ENCODE measurements around the gene SALL3.
A peak's percentile ranks its signal among the peaks of the same experiment; 100 is the strongest.

The SALL3 gene

DNA sequence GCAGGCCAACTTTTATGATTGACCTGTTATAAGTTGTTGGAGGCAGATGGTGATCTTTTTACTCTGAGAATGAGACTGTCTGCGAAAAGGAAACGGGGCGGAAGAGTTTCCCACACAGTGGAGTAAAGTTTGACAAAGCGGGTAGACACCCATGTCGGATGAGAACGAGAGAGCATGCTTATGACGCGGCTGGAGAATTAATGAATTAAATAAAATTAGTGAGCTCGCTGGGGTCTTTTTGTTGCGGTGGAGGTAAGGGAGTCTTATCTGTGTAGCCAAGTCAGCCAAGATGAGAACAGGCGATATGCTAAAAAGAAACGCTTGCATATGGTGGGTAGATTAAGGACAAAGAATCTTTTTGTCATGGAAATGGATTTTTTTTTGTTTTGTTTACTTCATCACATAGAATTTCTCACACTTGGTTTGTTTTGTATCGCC is 1.8 kb downstream of the SALL3 start:
- no peak for DNase-seq

- no peak for DNase-seq
Measured at GRCh38 chr18:78981989-78982620, 2.5 kb downstream of the SALL3 start.

- DNase-seq = no peak
Measured at GRCh38 chr18:78983512-78983911, 3.9 kb downstream of the SALL3 start.

GRCh38 chr18:78984941-78985784 is 5.5 kb downstream of the SALL3 start:
- DNase-seq = no peak

DNA sequence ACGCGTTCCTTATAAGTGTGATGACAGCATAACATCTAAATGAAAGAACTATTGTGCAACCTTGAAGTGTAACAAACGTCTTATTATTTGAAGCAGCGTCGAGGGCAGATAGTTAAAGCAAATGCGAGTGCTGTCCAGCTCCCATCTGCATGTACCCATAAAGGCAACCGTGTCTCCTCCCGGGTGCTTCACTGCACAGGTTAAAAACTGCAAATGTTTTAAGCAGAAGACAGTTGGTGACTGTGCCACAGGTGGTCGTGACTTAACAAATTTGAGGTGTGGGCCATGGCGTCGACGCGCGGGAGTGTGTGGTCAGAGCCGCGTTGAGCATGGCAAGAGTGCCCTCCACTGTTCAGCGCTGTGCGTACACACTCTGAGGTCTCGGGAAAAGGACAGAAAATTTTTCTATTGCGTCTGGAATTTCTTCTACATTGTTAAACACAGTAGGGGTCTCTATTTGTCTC is 6.4 kb downstream of the SALL3 start:
- DNase-seq = peak; percentile 1

GRCh38 chr18:78991446-78991845 is 11.8 kb downstream of the SALL3 start:
- DNase-seq = no peak

DNA sequence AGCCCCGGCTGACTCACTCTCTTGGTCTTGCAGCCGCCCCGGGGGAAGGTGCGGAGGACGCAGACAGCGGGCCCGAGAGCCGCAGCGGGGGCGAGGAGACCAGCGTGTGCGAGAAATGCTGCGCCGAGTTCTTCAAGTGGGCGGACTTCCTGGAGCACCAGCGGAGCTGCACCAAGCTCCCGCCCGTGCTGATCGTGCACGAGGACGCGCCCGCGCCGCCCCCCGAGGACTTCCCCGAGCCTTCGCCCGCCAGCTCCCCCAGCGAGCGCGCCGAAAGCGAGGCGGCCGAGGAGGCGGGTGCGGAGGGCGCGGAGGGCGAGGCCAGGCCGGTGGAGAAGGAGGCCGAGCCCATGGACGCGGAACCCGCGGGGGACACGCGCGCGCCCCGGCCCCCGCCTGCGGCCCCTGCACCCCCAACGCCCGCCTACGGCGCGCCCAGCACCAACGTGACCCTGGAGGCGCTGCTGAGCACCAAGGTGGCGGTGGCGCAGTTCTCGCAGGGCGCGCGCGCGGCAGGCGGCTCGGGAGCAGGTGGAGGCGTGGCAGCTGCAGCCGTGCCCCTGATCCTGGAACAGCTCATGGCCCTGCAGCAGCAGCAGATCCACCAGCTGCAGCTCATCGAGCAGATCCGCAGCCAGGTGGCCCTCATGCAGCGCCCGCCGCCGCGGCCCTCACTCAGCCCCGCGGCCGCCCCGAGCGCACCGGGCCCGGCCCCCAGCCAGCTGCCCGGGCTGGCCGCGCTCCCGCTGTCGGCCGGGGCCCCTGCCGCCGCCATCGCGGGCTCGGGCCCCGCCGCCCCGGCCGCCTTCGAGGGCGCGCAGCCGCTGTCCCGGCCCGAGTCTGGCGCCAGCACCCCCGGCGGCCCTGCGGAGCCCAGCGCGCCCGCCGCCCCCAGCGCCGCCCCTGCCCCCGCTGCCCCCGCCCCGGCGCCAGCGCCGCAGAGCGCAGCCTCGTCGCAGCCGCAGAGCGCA is 12.7 kb downstream of the SALL3 start:
- no peak for DNase-seq

- DNase-seq = no peak
Measured at GRCh38 chr18:78993014-78993926, 13.7 kb downstream of the SALL3 start.

DNA sequence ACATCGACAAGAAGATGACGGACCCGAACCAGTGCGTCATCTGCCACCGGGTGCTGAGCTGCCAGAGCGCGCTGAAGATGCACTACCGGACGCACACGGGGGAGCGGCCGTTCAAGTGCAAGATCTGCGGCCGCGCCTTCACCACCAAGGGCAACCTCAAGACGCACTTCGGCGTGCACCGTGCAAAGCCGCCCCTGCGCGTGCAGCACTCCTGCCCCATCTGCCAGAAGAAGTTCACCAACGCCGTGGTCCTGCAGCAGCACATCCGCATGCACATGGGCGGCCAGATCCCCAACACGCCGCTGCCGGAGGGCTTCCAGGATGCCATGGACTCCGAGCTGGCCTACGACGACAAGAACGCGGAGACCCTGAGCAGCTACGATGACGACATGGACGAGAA is 14.4 kb downstream of the SALL3 start:
- no peak for DNase-seq

DNA sequence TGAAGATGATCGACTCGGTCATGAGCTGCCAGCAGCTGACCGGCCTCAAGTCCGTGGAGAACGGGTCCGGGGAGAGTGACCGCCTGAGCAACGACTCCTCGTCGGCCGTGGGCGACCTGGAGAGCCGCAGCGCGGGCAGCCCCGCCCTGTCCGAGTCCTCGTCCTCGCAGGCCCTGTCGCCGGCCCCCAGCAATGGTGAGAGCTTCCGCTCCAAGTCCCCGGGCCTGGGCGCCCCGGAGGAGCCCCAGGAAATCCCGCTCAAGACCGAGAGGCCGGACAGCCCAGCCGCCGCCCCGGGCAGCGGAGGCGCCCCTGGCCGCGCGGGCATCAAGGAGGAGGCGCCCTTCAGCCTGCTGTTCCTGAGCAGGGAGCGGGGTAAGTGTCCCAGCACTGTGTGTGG is 14.9 kb downstream of the SALL3 start:
- DNase-seq = no peak

DNA sequence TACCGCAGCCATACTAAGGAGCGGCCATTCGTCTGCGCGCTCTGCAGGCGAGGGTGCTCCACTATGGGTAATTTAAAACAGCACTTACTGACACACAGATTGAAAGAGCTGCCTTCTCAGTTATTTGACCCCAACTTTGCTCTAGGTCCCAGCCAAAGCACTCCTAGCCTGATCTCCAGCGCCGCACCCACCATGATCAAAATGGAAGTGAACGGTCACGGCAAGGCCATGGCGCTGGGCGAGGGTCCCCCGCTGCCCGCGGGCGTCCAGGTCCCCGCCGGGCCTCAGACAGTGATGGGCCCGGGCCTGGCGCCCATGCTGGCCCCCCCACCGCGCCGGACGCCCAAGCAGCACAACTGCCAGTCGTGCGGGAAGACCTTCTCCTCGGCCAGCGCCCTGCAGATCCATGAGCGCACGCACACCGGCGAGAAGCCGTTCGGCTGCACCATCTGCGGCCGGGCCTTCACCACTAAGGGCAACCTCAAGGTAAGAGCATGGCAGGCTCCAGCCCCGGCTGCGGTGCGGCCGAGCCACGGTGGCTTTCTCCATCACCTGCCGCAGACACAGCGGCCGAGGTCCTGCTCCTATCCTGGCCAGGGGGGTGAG is 15.5 kb downstream of the SALL3 start:
- no peak for DNase-seq

DNA sequence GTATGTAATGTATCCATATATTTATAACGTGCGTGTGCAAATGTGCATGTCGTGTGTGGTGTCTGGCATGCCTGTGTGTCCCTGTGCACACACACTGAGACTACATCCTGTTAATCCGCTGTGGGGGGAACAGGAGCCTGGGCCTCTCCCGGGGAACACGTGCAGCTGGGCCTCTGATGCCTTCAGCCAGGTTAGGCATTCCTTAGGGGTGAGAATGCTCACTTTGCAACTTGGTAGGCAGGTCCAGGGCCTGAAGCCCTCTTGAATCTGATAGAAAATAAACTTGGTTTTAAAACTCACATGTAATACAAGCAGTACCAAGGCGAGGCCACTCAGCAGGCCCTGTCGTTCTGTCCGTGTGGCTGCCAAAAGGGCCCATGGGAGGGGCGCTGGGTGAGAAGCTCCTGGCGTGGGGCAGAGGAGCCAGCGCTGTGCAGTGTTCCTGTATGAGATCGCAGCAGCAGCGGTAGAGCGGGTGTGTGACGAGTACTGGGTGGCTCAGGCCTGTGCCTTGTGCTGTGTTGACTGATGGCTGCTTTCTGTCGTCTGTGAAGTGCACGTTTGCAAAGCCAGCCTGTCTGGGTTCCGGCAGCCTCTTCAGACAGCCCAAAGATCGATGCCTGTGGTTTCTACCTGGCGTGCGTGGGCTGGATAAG is 16.2 kb downstream of the SALL3 start:
- no peak for DNase-seq

- no peak for DNase-seq
Measured at GRCh38 chr18:78996741-78997490, 17.3 kb downstream of the SALL3 start.

GRCh38 chr18:78998371-78999071 is 18.9 kb downstream of the SALL3 start:
- no peak for DNase-seq

DNA sequence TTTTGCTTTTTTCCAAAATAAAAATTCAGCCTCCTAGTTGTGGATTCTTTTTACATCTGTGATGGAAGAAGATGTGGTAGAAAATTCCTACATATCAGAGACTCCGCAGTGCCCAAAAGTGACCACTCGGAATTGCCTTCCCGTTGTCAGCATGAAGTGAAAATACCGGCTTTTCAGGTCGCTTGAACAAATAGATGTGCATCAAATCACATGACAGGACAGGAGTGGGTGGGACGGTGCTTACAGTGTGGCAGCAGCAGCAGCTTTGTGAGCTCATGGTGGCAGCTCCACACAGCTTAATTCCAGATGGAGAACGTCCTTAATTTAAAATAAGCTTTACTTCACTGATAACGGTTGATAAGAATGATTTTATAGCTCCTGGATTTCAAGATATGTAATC is 20.3 kb downstream of the SALL3 start:
- DNase-seq = no peak

DNA sequence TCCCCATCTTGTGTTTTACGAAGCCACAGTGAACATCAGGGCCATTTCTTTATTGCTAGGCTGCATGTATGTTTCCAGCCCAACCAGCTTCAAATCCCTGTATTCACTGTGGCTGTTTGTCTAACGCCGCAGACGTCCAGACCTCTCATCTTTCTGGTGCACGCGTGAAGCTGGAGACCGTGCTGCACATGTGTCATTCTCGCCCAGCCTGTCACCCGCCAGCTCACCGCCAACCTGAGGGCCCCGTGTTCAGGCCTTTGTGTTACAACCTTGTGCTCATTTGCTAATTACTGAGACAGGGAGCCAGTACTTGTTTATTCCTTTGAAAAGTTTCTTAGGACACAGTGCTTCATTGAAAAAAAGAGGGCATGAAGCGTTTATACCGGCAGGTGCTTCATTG is 21.4 kb downstream of the SALL3 start:
- no peak for DNase-seq

GRCh38 chr18:79005653-79006052 is 26.0 kb downstream of the SALL3 start:
- no peak for DNase-seq

GRCh38 chr18:79006106-79006795 is 26.6 kb downstream of the SALL3 start:
- DNase-seq = no peak

DNA sequence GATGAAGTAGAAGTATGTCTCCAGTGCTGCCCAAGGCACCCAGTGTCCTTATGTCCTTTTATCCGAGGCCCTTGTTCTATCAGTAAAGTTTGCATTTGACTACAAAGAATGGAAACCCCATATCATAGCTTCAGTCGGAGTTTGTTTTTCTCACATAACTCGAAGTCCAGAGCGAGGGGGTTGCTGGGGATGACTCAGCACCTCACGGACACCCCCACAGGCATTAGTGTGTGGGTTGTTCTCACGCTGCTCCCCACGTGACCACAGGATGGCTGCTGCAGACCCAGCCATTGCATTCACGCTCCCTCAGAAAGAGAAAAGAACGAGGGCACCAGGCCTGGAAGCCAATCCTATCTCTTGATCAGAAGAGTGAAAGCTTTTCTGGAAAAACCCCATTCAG is 27.8 kb downstream of the SALL3 start:
- no peak for DNase-seq

Measured in fibroblast of skin of abdomen (primary cell).